Uterus (tissue), 4 donors: Measurements from ENCODE around the gene FAM227B. TPM values are rescaled to one million over a fixed set of nuclear protein-coding genes. Genes with fewer than 3 reads are reported as not detected.
"Not testable (repeated sequence)": the region's sequence is repeated elsewhere in the genome, so short reads cannot be mapped to it uniquely, and the experiment has no call there.

Experiments
- DNase-seq, 2 donors: peaks; one replicate each; pipeline ENCODE4 v3.0.0-alpha.2; 2019 to 2020
- H3K27ac ChIP-seq, 2 donors: fragments of 200-600 bp; sonication (generic); 1 replicate in 1 of 2; 2 replicates in 1 of 2; pipeline ENCODE4 v1.5.1; 2016 to 2018
- H3K27me3 ChIP-seq, 2 donors: fragments of 200-600 bp; sonication (generic); one replicate each; pipeline ENCODE4 v1.5.1; 2018 to 2019; ENCODE audit warnings: control low read depth in 1 of 2
- H3K36me3 ChIP-seq, 2 donors: fragments of 200-600 bp; sonication (generic); one replicate each; pipeline ENCODE4 v1.5.1; 2019; ENCODE audit warnings: control low read depth in 1 of 2
- H3K4me1 ChIP-seq, 2 donors: fragments of 200-600 bp; sonication (generic); one replicate each; pipeline ENCODE4 v1.5.1; 2018 to 2019; ENCODE audit warnings: control low read depth in 1 of 2
- H3K4me3 ChIP-seq, 2 donors: fragments of 200-600 bp; sonication (generic); 1 replicate in 1 of 2; 2 replicates in 1 of 2; pipeline ENCODE4 v1.5.1; 2018 to 2019; ENCODE audit warnings: mild to moderate bottlenecking in 1 of 2
- H3K9me3 ChIP-seq, 2 donors: fragments of 200-600 bp; sonication (generic); one replicate each; pipeline ENCODE4 v1.5.1; 2019; ENCODE audit warnings: control low read depth in 1 of 2
- POLR2A ChIP-seq, 2 donors: fragments of 450-650 bp; IDR thresholded peaks; one replicate each; pipeline ENCODE4 v1.6.1; 2016; ENCODE audit warnings: antibody characterized with exemption in 2 of 2, mild to moderate bottlenecking in 1 of 2, moderate library complexity in 1 of 2
- intact Hi-C: fragments of 100-400 bp; cut with DNase I; formaldehyde crosslinking; loops from one replicate; pipeline ENCODE4 v1.15.1; 2023; ENCODE audit warnings: low total_unique reads
- total RNA-seq, 4 donors: library from RNA; depleted of rRNA in 3 of 4; stranded (reverse); fragments of >200 nt in 3 of 4; gene quantifications; one replicate each; pipeline versions ENCODE4 v1.1.0 to v1.2.4, GENCODE V29; 2014 to 2023
- TF ChIP-seq, protein P1 (sequence below), 4 experiments: fragments of 200-600 bp in 2 of 4; fragments of 450-650 bp in 2 of 4; sonication (generic) in 2 of 4; IDR thresholded peaks; one replicate each; pipeline ENCODE4 v1.5.1; 2016 to 2019; ENCODE audit warnings: antibody characterized with exemption in 4 of 4, mild to moderate bottlenecking in 2 of 4, moderate library complexity in 1 of 4
- donor health status: DM: yes; HTN: yes; CAD: no.

FAM227B gene
- total RNA-seq, 4 donors from 2014 or later: 2.6 to 15.7 (median 9.9) TPM

DNA sequence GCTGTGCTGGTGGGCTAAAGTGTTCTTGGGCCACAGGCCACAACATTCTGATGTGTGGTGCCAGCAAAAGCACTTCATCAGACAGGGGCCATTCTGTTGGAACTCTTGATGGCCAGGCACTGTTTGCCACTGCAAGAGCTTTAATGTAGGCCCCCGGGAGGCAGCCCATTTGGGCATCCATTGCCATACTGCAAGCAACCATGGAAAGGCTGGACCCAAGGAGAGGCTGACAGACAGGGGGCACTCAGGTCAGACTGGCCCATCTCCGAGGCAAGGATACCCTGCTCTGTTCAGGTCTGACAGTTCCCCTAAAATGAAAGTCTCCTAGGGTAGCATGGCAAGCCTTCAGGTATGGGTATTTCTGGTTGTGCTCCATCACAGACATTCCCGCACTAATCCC lies 64.2 kb downstream of the FAM227B start:
- H3K9me3 ChIP-seq: peaks cover 0 to under 1% of the 10 kb centered on the region in 2 donors
- H3K27ac ChIP-seq: no peak overlapping the region
- DNase-seq: no peak
- no peaks in the 10 kb centered on the region for H3K4me1 ChIP-seq
- H3K36me3 ChIP-seq: no peaks in the 10 kb centered on the region
- no peaks in the 10 kb centered on the region for H3K27me3 ChIP-seq
- TF ChIP-seq, protein P1, sequence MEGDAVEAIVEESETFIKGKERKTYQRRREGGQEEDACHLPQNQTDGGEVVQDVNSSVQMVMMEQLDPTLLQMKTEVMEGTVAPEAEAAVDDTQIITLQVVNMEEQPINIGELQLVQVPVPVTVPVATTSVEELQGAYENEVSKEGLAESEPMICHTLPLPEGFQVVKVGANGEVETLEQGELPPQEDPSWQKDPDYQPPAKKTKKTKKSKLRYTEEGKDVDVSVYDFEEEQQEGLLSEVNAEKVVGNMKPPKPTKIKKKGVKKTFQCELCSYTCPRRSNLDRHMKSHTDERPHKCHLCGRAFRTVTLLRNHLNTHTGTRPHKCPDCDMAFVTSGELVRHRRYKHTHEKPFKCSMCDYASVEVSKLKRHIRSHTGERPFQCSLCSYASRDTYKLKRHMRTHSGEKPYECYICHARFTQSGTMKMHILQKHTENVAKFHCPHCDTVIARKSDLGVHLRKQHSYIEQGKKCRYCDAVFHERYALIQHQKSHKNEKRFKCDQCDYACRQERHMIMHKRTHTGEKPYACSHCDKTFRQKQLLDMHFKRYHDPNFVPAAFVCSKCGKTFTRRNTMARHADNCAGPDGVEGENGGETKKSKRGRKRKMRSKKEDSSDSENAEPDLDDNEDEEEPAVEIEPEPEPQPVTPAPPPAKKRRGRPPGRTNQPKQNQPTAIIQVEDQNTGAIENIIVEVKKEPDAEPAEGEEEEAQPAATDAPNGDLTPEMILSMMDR (IDR thresholded peaks at IDR 0.05): no peak
- no peak for TF ChIP-seq POLR2A (IDR thresholded peaks at IDR 0.05)
- no peak overlapping the region for H3K4me3 ChIP-seq
- intact Hi-C loops: no loop called here

DNA sequence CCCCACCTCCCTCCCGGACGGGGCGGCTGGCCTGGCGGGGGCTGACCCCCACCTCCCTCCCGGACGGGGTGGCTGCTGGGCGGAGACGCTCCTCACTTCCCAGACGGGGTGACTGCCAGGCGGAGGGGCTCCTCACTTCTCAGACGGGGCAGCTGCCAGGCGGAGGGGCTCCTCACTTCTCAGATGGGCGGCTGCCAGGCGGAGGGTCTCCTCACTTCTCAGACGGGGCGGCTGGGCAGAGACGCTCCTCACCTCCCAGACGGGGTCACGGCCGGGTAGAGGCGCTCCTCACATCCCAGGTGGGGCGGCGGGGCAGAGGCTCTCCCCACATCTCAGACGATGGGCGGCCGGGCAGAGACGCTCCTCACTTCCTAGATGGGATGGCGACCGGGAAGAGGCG lies 70.3 kb downstream of the FAM227B start:
- H3K9me3 ChIP-seq, H3K4me1 ChIP-seq, H3K36me3 ChIP-seq, DNase-seq, H3K27ac ChIP-seq, H3K27me3 ChIP-seq, intact Hi-C loops, H3K4me3 ChIP-seq: not testable (repeated sequence)

DNA sequence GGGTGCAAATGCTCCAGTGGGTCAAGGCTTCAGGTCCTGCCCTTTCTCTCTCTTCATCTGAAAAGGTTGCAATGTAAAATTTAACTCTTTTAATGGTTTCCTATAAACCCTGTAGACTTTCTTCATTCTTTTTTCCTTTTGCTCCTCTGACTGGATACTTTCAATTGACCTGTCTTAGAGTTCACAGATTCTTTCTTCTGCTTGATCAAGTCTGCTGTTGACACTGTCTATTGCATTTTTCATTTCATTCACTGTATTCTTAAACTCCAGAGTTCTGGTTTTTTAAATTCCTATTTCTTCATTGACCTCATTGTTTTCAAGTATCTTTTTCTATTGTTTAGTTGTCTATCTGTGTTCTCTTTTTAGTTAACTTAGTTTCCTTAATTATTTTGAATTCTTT lies 82.1 kb downstream of the FAM227B start:
- H3K9me3 ChIP-seq: peaks cover 0 to 3% of the 10 kb centered on the region in 2 donors
- no peaks in the 10 kb centered on the region for H3K4me1 ChIP-seq
- TF ChIP-seq, protein P1 (IDR thresholded peaks at IDR 0.05): no peak
- no peak for TF ChIP-seq POLR2A (IDR thresholded peaks at IDR 0.05)
- no peak overlapping the region for H3K27ac ChIP-seq
- intact Hi-C loops: no loop called here
- H3K27me3 ChIP-seq: no peaks in the 10 kb centered on the region
- no peak overlapping the region for H3K4me3 ChIP-seq
- DNase-seq: no peak
- no peaks in the 10 kb centered on the region for H3K36me3 ChIP-seq

DNA sequence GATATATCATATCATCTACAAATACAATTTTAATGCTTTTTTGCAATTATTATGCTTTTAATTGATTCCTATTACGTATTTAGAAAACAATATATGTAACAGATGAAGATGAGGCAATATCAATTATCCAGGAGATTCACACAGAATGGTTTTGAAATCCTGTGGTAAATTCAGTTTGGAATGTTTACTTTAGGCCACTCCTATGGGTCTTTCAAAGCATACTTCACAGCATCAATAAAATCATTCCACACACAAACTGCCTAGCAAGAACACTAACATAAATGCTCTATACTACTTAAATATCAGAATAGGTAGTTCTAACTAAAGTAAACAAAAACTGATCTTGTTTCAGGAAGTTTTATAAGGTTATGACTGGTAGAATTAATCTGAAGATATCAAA lies 90.5 kb downstream of the FAM227B start:
- no peak overlapping the region for H3K4me3 ChIP-seq
- no peak for DNase-seq
- no peaks in the 10 kb centered on the region for H3K4me1 ChIP-seq
- intact Hi-C loops: no loop called here
- H3K9me3 ChIP-seq: no peaks in the 10 kb centered on the region
- H3K27me3 ChIP-seq: no peaks in the 10 kb centered on the region
- H3K27ac ChIP-seq: no peak overlapping the region
- no peak for TF ChIP-seq POLR2A (IDR thresholded peaks at IDR 0.05)
- TF ChIP-seq, protein P1 (IDR thresholded peaks at IDR 0.05): no peak
- H3K36me3 ChIP-seq: no peaks in the 10 kb centered on the region

DNA sequence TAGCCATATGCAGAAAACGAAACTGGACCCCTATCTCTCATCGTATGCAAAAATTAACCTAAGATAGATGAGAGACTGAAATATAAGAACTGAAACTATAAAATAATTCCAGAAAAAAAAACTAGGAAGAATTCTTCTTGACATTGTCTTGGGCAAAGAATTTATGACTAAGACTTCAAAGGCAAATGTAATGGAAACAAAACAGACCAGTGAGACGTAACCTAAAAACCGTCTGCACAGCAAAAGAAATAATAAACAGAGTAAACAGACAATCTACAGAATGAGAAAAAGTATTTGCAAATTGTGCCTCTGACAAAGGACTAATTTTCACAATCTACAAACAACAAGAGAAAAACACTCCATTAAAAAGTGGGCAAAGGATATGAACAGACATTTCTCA lies 92.3 kb downstream of the FAM227B start:
- Histone ChIP-seq H3K36me3 (no peaks in the 10 kb centered on the region), H3K4me1 (no peaks in the 10 kb centered on the region), H3K27me3 (no peaks in the 10 kb centered on the region), H3K27ac (no peak overlapping the region), H3K4me3 (no peak overlapping the region), H3K9me3 (no peaks in the 10 kb centered on the region)
- intact Hi-C loops: no loop called here
- no peak for TF ChIP-seq POLR2A (IDR thresholded peaks at IDR 0.05)
- TF ChIP-seq, protein P1 (IDR thresholded peaks at IDR 0.05): no peak
- DNase-seq: no peak

DNA sequence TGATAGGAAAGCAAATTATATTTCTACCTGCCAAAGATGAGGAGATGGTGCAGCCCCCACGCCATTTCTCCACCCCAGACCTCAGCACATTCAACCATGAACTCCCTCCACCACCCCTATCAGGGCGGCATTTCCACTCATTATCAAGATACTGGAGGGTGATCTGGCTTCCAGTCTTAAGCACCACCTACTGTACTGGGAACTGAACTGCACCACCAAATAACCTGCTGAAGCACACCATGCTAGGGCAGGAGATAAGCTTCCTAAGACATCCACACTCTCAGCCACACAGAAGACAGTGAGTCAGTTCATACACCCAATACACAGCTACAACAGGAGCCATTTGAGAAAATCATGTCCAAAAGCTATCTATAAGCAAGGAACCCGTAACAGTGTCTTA lies 98.8 kb downstream of the FAM227B start:
- Histone ChIP-seq H3K27ac (no peak overlapping the region), H3K4me3 (no peak overlapping the region), H3K9me3 (no peaks in the 10 kb centered on the region), H3K36me3 (no peaks in the 10 kb centered on the region), H3K4me1 (no peaks in the 10 kb centered on the region), H3K27me3 (no peaks in the 10 kb centered on the region)
- intact Hi-C loops: no loop called here
- TF ChIP-seq, protein P1 (IDR thresholded peaks at IDR 0.05): no peak
- TF ChIP-seq POLR2A (IDR thresholded peaks at IDR 0.05): no peak
- no peak for DNase-seq

DNA sequence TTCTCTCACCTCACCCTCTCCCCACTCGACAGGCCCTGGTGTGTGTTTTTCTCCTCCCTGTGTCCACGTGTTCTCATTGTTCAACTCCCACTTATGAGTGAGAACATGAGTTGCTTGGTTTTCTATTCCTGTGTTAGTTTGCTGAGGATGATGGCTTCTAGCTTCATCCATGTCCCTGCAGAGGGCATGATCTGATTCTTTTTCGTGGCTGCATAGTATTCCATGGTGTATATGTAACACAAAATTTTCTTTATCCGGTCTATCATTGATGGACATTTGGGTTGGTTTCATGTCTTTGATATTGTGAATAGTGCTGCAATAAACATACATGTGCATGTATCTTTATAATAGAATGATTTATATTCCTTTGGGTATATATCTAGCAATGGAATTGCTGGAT lies 107.9 kb downstream of the FAM227B start:
- intact Hi-C loops: not testable (repeated sequence)

More for the DNA sequence above, 107.9 kb downstream of the FAM227B start:
- H3K27me3 ChIP-seq, H3K4me3 ChIP-seq, H3K9me3 ChIP-seq, H3K27ac ChIP-seq, H3K36me3 ChIP-seq, H3K4me1 ChIP-seq, DNase-seq: not testable (repeated sequence)
